Adipocyte (in vitro differentiated cells): Measurements from ENCODE around the gene MSANTD3.
"Not testable (repeated sequence)": the region's sequence is repeated elsewhere in the genome, so short reads cannot be mapped to it uniquely, and the experiment has no call there.

Experiments
- DNase-seq: peaks from one replicate; pipeline ENCODE4 v3.0.0-alpha.2; 2015; ENCODE audit warnings: low read depth
- H3K27me3 ChIP-seq: replicated peaks from 2 replicates; pipeline ENCODE4 v1.7.0; 2013; ENCODE audit warnings: mild to moderate bottlenecking, low read length, moderate library complexity; ENCODE audit not compliant: control insufficient read depth, insufficient read depth
- H3K36me3 ChIP-seq: 2 replicates; pipeline ENCODE4 v1.7.0; 2013; ENCODE audit warnings: low read length, mild to moderate bottlenecking, moderate library complexity; ENCODE audit not compliant: control insufficient read depth, insufficient read depth, severe bottlenecking
- H3K4me1 ChIP-seq: 2 replicates; pipeline ENCODE4 v1.7.0; 2013; ENCODE audit warnings: mild to moderate bottlenecking, low read length, moderate library complexity; ENCODE audit not compliant: control insufficient read depth, insufficient read depth
- H3K4me3 ChIP-seq: 2 replicates; pipeline ENCODE4 v1.7.0; 2013; ENCODE audit warnings: mild to moderate bottlenecking, low read length, moderate library complexity
- H3K9ac ChIP-seq: 2 replicates; pipeline ENCODE4 v1.7.0; 2013; ENCODE audit warnings: mild to moderate bottlenecking, low read length, moderate library complexity
- H3K9me3 ChIP-seq: 2 replicates; pipeline ENCODE4 v1.7.0; 2013; ENCODE audit warnings: mild to moderate bottlenecking, low read length, moderate library complexity; ENCODE audit not compliant: control insufficient read depth

Gene MSANTD3

DNA sequence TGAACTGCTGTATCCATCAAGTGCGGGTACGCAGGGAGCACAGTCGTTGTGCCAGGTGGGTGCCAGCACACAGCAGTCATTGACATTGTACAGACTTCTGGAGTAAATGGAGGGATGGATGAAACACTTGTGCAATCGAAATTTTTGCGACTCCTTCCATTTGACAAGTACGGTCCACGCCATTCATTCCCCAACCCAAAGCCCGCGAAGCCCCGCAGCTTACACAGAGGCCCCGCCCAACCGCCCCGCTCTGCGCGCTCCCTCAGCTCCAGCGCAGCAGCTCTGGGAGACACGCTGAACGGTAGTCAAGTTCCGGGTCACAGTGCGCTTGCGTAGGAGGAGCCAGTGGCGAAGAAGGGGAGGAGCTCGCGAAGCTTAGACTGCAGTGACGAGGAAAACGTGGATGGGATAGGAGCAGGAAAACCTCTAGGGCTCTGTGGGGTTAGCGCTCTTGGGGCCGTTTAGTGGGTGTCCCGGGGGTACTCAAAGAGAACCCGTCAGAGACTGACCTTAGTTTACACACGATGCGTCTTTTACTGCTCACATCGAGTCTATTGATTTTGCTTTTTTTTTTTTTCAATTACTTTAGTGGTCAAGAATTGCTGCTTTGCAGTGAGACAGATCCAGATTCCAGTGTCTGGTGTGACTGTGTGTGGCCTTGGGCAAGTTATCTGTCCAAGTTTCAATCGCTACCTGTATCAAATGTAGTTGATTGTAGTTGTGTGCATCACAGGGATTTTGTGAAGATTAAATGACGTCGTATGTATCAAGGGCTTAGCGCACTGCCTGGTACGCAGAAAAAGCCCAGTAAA, 15.3 kb upstream of the MSANTD3 start:
- Histone ChIP-seq H3K27me3 (no peaks in the 10 kb centered on the region), H3K9ac (peak overlapping the region; percentile 82), H3K4me3 (peak overlapping the region; percentile 86), H3K4me1 (peaks cover 7% of the 10 kb centered on the region), H3K36me3 (no peaks in the 10 kb centered on the region), H3K9me3 (no peaks in the 10 kb centered on the region)
- DNase-seq = peak; percentile 98

DNA sequence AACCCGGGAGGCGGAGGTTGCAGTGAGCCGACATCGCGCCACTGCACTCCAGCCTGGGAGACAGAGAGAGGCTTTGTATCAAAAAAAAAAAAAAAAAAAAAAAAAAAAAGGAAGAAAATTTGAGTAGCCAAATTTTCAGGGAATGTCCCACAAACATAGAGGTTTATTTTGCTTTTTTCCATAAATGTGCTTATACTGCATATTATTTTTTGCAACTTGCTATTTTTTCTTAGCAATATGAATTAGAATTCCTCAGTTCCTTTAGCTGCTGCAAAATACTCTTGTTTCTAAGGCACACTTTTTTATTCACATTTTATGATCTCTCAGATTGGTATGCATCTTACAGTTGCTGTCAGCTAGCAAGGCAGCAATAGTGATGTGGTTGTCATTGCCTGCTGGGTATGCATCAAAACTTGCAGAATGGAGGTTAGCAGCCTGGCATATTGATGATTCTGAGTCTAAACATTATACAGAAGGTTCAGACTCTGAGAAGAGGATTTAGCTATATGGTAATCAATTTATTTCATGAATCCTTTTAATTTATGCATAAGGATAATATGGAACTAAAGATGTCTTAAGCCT, 13.0 kb upstream of the MSANTD3 start:
- H3K9me3 ChIP-seq = no peaks in the 10 kb centered on the region
- no peak overlapping the region for H3K9ac ChIP-seq
- H3K27me3 ChIP-seq = no peaks in the 10 kb centered on the region
- no peak overlapping the region for H3K4me3 ChIP-seq
- no peaks in the 10 kb centered on the region for H3K36me3 ChIP-seq
- DNase-seq = no peak
- peaks cover 7% of the 10 kb centered on the region for H3K4me1 ChIP-seq

DNA sequence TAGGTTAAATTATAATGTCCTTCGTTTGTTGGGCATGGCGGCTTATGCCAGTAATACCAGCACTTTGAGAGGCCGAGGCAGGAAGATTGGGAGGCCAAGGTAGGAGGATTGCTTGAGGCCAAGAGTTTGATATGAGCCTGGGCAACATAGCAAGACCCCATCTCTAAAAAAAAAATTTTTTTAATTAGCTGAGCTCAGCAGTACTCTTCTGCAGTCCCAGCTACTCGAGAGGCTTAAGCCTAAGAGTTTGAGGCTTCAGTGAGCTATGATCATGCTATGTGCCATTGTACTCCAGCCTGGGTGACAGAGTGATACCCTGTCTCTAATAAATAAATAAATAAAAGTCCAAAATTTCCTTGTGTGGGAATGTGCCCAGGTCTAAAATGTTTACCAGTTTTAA, 9.1 kb upstream of the MSANTD3 start:
- DNase-seq = no peak
- no peak overlapping the region for H3K4me3 ChIP-seq
- H3K9me3 ChIP-seq = no peaks in the 10 kb centered on the region
- no peak overlapping the region for H3K9ac ChIP-seq
- H3K36me3 ChIP-seq = no peaks in the 10 kb centered on the region
- no peaks in the 10 kb centered on the region for H3K27me3 ChIP-seq
- no peaks in the 10 kb centered on the region for H3K4me1 ChIP-seq

DNA sequence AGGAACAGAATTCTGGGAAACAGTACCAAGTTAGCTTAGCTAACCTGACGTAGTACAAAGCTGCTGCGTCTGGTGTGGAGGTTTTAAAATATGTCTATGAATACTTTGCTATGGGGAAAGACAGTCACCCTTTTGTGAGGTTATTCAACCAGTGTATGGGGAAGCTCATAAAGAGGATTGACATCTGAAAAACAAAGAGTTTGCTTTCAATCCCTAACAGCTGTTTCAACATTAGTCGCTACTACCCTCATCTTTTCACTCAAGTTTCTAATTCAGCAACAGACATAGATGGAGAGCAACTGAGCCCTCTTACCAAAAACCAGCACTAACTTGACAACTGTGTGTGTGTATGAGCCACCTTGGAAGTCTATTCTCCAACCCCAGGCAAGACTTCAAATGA, 7.8 kb upstream of the MSANTD3 start:
- no peak for DNase-seq
- no peaks in the 10 kb centered on the region for H3K9me3 ChIP-seq

DNA sequence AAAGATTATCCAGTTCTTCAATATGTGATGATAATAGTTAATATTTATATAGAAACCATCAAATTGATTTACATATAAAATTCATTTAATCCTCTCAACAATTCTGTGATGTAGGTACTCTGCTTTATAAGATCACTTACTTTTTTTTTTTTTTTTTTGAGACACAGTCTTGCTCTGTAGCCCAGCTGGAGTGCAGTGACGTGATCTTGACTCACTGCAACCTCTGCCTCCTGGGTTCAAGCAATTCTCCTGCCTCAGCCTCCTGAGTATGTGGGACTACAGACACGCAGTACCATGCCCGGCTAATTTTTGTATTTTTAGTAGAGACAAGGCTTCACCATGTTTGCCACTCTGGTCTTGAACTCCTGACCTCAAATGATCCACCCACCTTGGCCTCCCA, 5.8 kb upstream of the MSANTD3 start:
- not testable (repeated sequence) for DNase-seq

More for the DNA sequence above, 7.8 kb upstream of the MSANTD3 start:
- H3K9ac ChIP-seq = no peak overlapping the region
- no peaks in the 10 kb centered on the region for H3K36me3 ChIP-seq
- no peak overlapping the region for H3K4me3 ChIP-seq
- no peaks in the 10 kb centered on the region for H3K27me3 ChIP-seq
- no peaks in the 10 kb centered on the region for H3K4me1 ChIP-seq

DNA sequence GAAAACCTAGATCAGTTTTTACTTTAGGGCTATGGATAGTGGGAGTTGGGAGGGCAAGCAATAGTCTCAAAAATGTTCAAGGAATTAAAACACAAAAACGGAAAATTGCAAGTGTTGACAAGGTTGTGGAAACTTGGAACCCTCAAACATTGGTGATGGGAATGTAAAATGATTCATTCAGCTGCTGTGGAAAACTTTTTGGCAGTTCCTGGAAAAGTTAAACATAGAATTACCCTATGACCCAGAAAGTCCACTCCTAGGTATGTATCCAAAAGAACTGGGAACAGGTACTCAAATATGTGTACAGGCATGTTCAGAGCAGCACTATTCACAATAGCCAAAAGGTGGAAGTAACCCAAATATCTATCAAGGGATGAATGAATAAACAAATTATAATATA, 1.2 kb upstream of the MSANTD3 start:
- Histone ChIP-seq H3K27me3 (no peaks in the 10 kb centered on the region), H3K9me3 (no peaks in the 10 kb centered on the region), H3K4me1 (peaks cover 37% of the 10 kb centered on the region), H3K4me3 (peak overlapping the region; percentile 90), H3K9ac (peak overlapping the region; percentile 90), H3K36me3 (no peaks in the 10 kb centered on the region)
- DNase-seq = peak; percentile 3

More for the DNA sequence above, 5.8 kb upstream of the MSANTD3 start:
- H3K9ac ChIP-seq, H3K27me3 ChIP-seq, H3K4me3 ChIP-seq, H3K36me3 ChIP-seq, H3K9me3 ChIP-seq, H3K4me1 ChIP-seq: not testable (repeated sequence)

DNA sequence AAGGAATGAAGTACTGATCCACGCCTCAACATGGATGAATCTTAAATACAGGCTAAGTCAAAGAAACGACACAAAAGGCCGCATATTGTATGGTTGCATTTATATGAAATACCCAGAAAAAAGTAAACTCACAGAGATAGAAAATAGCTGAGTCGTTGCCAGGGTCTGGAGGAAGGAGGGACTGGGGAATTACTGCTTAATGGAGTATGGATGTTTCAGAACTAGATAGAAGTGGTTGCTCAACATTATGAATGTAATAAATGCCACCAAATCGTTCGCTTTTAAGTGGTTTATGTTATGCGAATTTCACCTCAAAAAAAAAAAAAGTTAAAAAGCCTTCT, 784 bp upstream of the MSANTD3 start:
- H3K27me3 ChIP-seq = no peaks in the 10 kb centered on the region
- no peaks in the 10 kb centered on the region for H3K36me3 ChIP-seq
- H3K9me3 ChIP-seq = no peaks in the 10 kb centered on the region
- DNase-seq = no peak
- H3K4me1 ChIP-seq = peaks cover 37% of the 10 kb centered on the region
- H3K9ac ChIP-seq = peak overlapping the region; percentile 90
- H3K4me3 ChIP-seq = peak overlapping the region; percentile 90

DNA sequence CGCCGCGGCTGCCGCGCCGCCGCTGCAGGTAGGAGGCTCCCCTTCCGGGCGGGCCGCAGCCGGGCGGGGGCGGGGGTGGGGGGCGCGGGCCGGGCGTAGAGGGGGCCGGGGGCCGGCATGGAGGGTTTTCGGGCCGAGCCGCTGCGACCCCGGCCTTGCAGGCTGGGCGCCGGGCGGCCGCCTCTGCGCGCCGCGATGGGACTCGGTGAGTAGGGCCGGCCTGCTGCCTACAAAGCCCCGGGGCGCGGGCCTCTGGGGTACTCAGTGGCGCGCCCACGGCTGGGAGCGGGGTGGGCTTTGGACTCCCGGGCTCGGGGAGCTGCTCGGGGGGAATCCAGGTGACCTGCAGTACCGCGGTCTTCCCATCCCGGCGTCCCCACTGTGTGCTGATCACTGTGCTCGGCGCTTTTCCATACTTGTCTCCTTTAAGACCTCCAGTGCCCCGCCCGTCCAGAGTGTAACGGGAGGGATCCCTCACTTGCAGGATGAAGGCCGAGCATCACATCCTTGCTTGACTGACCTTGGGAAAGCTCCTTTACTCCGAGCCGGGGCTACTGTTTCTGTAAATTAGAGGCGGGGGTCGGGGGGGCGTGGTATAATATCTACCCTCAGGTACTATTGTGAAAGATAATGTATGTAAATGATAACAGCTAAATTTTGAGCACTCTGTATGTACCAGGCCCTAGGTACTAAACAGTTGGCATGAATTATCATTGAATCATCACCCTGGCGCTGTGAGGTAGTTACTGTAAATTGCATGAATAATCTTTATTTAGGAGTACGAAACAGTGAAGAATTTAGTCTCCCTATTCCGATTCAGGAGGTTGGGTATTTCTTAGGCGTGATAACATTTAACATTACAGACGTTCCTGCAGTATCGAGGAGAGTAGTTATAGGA, 672 bp downstream of the MSANTD3 start:
- H3K9me3 ChIP-seq = no peaks in the 10 kb centered on the region
- peak overlapping the region; percentile 85 for H3K9ac ChIP-seq
- peak; percentile 75 for DNase-seq
- H3K27me3 ChIP-seq = no peaks in the 10 kb centered on the region
- H3K4me1 ChIP-seq = peaks cover 37% of the 10 kb centered on the region
- H3K4me3 ChIP-seq = peak overlapping the region; percentile 86
- H3K36me3 ChIP-seq = no peaks in the 10 kb centered on the region

DNA sequence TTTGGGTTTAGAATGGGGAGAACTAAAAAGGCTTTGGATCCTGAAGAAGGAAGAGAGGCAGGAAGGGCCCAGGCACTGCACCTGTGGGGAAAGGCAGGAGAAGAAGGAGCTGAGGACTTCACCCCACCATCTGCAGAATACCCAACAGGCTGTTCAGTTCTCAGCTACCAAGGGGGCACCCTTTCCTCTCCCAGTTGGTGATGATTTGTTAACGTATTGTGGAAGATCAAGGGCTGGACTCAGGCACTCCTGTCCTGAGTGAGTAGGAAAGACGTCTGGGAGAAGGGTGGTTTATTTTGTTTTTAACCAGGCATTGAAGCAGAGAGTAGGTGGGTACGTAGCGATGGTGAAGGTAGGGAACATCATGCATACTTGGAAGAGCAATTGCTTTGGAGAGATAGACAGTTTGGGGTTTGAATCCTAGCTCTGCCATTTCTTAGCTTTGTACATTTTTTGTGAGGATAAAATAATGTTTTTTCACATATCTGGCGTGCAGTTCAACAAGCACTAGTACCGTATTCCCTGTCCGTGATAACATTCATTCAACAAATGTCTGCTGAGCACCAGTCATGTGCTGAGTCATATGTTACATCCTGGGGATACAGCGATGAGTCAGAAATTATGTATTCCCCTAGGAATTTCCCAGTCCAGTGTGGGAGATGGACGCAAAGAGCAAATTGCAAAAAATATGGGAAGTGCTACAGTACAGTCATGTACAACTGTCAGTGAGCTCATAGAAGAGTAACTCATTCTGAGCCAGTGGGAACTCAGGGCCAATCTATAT, 2.1 kb downstream of the MSANTD3 start:
- DNase-seq = peak; percentile 97

DNA sequence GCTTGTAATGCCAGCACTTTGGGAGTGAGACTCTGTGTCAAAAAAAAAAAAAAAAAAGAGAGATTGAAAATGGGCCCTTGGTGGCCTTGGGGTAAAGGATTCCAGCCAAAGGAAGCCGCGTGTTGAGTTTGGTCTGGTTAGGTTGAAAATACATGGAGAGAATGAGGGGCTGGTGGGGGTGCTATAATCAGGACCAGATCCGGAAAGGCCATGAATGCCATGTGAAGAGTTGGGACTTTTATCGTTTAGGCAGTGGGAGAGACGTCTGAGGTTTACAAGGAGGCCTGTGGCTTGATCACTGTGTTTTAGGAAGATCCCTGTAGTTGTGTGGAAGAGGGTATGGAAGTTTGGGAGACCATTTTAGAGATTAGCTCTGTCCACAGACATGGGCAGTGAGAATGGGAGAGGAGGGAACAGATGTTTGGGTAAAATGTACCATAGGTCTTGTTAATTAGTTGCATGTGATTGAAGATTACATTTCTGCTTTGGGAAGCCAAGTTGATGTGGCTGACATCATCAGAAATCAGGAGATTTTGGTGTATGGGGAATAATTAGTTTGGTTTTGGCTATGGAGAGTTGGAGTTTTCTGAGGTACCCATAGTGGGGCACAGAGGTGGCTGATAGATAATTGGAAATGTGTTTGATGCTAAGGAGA, 3.5 kb downstream of the MSANTD3 start:
- H3K9ac ChIP-seq = peak overlapping the region; percentile 13
- peak; percentile 35 for DNase-seq
- H3K36me3 ChIP-seq = no peaks in the 10 kb centered on the region
- H3K9me3 ChIP-seq = no peaks in the 10 kb centered on the region
- H3K27me3 ChIP-seq = no peaks in the 10 kb centered on the region
- H3K4me3 ChIP-seq = no peak overlapping the region
- peaks cover 37% of the 10 kb centered on the region for H3K4me1 ChIP-seq

More for the DNA sequence above, 2.1 kb downstream of the MSANTD3 start:
- H3K27me3 ChIP-seq = no peaks in the 10 kb centered on the region
- peaks cover 37% of the 10 kb centered on the region for H3K4me1 ChIP-seq
- no peaks in the 10 kb centered on the region for H3K36me3 ChIP-seq
- H3K9me3 ChIP-seq = no peaks in the 10 kb centered on the region
- H3K4me3 ChIP-seq = peak overlapping the region; percentile 86
- peak overlapping the region; percentile 85 for H3K9ac ChIP-seq
